Neural cell (in vitro differentiated cells): Measurements from ENCODE around the gene EPN1.

Experiments
- EP300 ChIP-seq: fragments of 450-650 bp; conservative IDR thresholded peaks from 2 replicates; pipeline ENCODE4 v1.6.1; 2014; ENCODE audit warnings: antibody characterized with exemption, mild to moderate bottlenecking, moderate library complexity; ENCODE audit not compliant: poor library complexity, severe bottlenecking
- EZH2 ChIP-seq: fragments of 200-600, 300-800 bp; shearing (Covaris generic), sonication (generic); IDR thresholded peaks from 2 replicates; pipeline ENCODE4 v1.6.1; 2014; ENCODE audit warnings: antibody characterized with exemption, low read length, borderline replicate concordance, mild to moderate bottlenecking; ENCODE audit not compliant: insufficient read depth, poor library complexity, severe bottlenecking
- MXI1 ChIP-seq: fragments of 450-650 bp; conservative IDR thresholded peaks from 2 replicates; pipeline ENCODE4 v1.6.1; 2014; ENCODE audit warnings: antibody characterized with exemption, mild to moderate bottlenecking; ENCODE audit not compliant: poor library complexity, severe bottlenecking
- POLR2AphosphoS5 ChIP-seq: IDR thresholded peaks from 2 replicates; pipeline ENCODE4 v1.6.1; 2012
- RAD21 ChIP-seq: fragments of 450-650 bp; conservative IDR thresholded peaks from 2 replicates; pipeline ENCODE4 v1.6.1; 2014; ENCODE audit warnings: antibody characterized with exemption, mild to moderate bottlenecking, moderate library complexity
- SMC3 ChIP-seq: fragments of 450-650 bp; conservative IDR thresholded peaks from 2 replicates; pipeline ENCODE4 v1.6.1; 2014; ENCODE audit warnings: antibody characterized with exemption, mild to moderate bottlenecking, moderate library complexity; ENCODE audit not compliant: poor library complexity
- TAF1 ChIP-seq: IDR thresholded peaks from 2 replicates; pipeline ENCODE4 v1.6.1; 2012; ENCODE audit warnings: low read depth
- TF ChIP-seq, protein P1 (sequence below): fragments of 450-650 bp; IDR thresholded peaks from 2 replicates; pipeline ENCODE4 v1.5.1; 2014; ENCODE audit warnings: antibody characterized with exemption, mild to moderate bottlenecking, moderate library complexity; ENCODE audit not compliant: poor library complexity, severe bottlenecking
- TF ChIP-seq, protein P2 (sequence below): IDR thresholded peaks from 2 replicates; pipeline ENCODE4 v1.6.1; 2012; ENCODE audit warnings: borderline replicate concordance

DNA sequence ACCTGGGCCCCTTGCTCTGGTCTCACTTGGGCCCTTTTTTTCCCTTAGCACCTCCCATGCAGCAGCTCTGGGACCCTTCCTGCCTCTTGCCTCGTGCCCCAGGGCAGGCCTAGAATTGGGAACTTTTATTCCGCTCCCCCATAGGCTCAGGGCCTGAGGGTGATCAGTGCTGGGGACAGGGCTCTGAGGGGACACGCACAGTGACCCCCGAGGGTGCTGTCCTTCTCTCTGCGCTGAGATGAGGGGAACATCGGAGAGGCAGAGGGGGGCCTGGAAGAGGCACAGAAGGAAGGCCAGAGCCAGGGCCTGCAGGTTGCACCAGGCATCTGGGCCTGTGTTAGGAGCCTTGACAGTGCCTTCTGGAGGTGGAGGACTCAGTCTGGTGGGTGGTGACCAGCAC is 10.8 kb downstream of the EPN1 start:
- TF ChIP-seq, protein P1, sequence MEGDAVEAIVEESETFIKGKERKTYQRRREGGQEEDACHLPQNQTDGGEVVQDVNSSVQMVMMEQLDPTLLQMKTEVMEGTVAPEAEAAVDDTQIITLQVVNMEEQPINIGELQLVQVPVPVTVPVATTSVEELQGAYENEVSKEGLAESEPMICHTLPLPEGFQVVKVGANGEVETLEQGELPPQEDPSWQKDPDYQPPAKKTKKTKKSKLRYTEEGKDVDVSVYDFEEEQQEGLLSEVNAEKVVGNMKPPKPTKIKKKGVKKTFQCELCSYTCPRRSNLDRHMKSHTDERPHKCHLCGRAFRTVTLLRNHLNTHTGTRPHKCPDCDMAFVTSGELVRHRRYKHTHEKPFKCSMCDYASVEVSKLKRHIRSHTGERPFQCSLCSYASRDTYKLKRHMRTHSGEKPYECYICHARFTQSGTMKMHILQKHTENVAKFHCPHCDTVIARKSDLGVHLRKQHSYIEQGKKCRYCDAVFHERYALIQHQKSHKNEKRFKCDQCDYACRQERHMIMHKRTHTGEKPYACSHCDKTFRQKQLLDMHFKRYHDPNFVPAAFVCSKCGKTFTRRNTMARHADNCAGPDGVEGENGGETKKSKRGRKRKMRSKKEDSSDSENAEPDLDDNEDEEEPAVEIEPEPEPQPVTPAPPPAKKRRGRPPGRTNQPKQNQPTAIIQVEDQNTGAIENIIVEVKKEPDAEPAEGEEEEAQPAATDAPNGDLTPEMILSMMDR, result no peak
- TF ChIP-seq, protein P2, sequence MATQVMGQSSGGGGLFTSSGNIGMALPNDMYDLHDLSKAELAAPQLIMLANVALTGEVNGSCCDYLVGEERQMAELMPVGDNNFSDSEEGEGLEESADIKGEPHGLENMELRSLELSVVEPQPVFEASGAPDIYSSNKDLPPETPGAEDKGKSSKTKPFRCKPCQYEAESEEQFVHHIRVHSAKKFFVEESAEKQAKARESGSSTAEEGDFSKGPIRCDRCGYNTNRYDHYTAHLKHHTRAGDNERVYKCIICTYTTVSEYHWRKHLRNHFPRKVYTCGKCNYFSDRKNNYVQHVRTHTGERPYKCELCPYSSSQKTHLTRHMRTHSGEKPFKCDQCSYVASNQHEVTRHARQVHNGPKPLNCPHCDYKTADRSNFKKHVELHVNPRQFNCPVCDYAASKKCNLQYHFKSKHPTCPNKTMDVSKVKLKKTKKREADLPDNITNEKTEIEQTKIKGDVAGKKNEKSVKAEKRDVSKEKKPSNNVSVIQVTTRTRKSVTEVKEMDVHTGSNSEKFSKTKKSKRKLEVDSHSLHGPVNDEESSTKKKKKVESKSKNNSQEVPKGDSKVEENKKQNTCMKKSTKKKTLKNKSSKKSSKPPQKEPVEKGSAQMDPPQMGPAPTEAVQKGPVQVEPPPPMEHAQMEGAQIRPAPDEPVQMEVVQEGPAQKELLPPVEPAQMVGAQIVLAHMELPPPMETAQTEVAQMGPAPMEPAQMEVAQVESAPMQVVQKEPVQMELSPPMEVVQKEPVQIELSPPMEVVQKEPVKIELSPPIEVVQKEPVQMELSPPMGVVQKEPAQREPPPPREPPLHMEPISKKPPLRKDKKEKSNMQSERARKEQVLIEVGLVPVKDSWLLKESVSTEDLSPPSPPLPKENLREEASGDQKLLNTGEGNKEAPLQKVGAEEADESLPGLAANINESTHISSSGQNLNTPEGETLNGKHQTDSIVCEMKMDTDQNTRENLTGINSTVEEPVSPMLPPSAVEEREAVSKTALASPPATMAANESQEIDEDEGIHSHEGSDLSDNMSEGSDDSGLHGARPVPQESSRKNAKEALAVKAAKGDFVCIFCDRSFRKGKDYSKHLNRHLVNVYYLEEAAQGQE, result no peak
- TF ChIP-seq EZH2 (no peak), POLR2AphosphoS5 (no peak), TAF1 (no peak), RAD21 (no peak), SMC3 (no peak), EP300 (no peak), MXI1 (no peak)
